MM.1S (cell line): Measurements from ENCODE around the gene FAM32A.

Source experiments
- CTCF ChIP-seq: fragments of 300-600 bp; sonication (generic); IDR thresholded peaks from 2 replicates; pipeline ENCODE4 v1.5.1; 2016; ENCODE audit warnings: antibody characterized with exemption, low read length, mixed read lengths
- EZH2 ChIP-seq: fragments of 300-600 bp; sonication (generic); optimal IDR thresholded peaks from 2 replicates; pipeline ENCODE3; 2017; ENCODE audit warnings: low read depth, mild to moderate bottlenecking, antibody characterized with exemption, low read length, mixed read lengths
- EZH2phosphoT487 ChIP-seq: fragments of 300-600 bp; sonication (generic); IDR thresholded peaks from 2 replicates; pipeline ENCODE4 v1.6.1; 2018; ENCODE audit warnings: antibody characterized with exemption, low read length

GRCh38 chr19:16234552-16235445, 49.6 kb downstream of the FAM32A start:
- TF ChIP-seq CTCF (no peak), EZH2phosphoT487 (no peak), EZH2 (no peak)
